Esophagus muscularis mucosa (tissue), 4 donors: ENCODE measurements around the gene RXRA. TPM values are rescaled to one million over a fixed set of nuclear protein-coding genes. Genes with fewer than 3 reads are reported as not detected.

Source experiments
- DNase-seq: peaks from one replicate; pipeline ENCODE4 v3.0.0-alpha.2; 2017; ENCODE audit errors: extremely low spot score
- H3K27ac ChIP-seq, 4 donors: fragments of 200-600 bp; sonication (generic); replicated peaks in 1 of 4; 1 replicate in 3 of 4; 2 replicates in 1 of 4; pipeline ENCODE4 v1.5.1; 2016 to 2019; ENCODE audit warnings: mild to moderate bottlenecking in 1 of 4
- H3K27me3 ChIP-seq, 4 donors: fragments of 200-600 bp; sonication (generic); one replicate each; pipeline versions ENCODE4 v1.5.1 to v1.6.0; 2016 to 2019
- H3K36me3 ChIP-seq, 4 donors: fragments of 200-600 bp; sonication (generic); one replicate each; pipeline ENCODE4 v1.5.1; 2016 to 2019
- H3K4me1 ChIP-seq, 4 donors: fragments of 200-600 bp; sonication (generic); one replicate each; pipeline ENCODE4 v1.5.1; 2016 to 2019
- H3K4me3 ChIP-seq, 4 donors: fragments of 200-600 bp; sonication (generic); 1 replicate in 2 of 4; 2 replicates in 2 of 4; pipeline ENCODE4 v1.5.1; 2016 to 2019; ENCODE audit warnings: mild to moderate bottlenecking in 4 of 4, moderate library complexity in 1 of 4
- H3K9me3 ChIP-seq, 4 donors: fragments of 200-600 bp; sonication (generic); 1 replicate in 3 of 4; 2 replicates in 1 of 4; pipeline ENCODE4 v1.5.1; 2016 to 2019
- CTCF ChIP-seq, 3 experiments: fragments of 200-600 bp in 2 of 3; fragments of 450-650 bp in 1 of 3; sonication (generic) in 2 of 3; IDR thresholded peaks; one replicate each; pipeline ENCODE4 v1.5.1; 2017 to 2019; ENCODE audit warnings: antibody characterized with exemption in 3 of 3, mild to moderate bottlenecking in 2 of 3, moderate library complexity in 1 of 3
- EP300 ChIP-seq: sonication (generic); formaldehyde crosslinking; IDR thresholded peaks from one replicate; pipeline ENCODE4 v1.6.1; 2017; ENCODE audit warnings: antibody characterized with exemption
- POLR2A ChIP-seq: fragments of 450-650 bp; IDR thresholded peaks from one replicate; pipeline ENCODE4 v1.6.1; 2017; ENCODE audit warnings: antibody characterized with exemption, moderate library complexity, mild to moderate bottlenecking, low read depth
- POLR2AphosphoS5 ChIP-seq, 2 donors: sonication (generic); formaldehyde crosslinking; IDR thresholded peaks; one replicate each; pipeline ENCODE4 v1.6.1; 2017; ENCODE audit warnings: antibody characterized with exemption in 2 of 2
- WGBS: methylation state at CpG from one replicate; pipeline ENCODE4 v1.1.5; 2018; 5-methylcytosine and 5-hydroxymethylcytosine counted together
- intact Hi-C: fragments of 100-400 bp; cut with DNase I; formaldehyde crosslinking; loops from one replicate; pipeline ENCODE4 v1.15.1; 2023
- total RNA-seq, 4 donors: library from RNA; depleted of rRNA; stranded (reverse); fragments of >200 nt; gene quantifications; one replicate each; pipeline versions ENCODE4 v1.1.0 to v1.2.1, GENCODE V29; 2016

The RXRA gene
- total RNA-seq, 4 donors from 2014 or later: 46.4 to 81.0 (median 63.7) TPM

- WGBS: 66% methylated on average over 6 of the region's 17 CpGs
- no peak for DNase-seq
Observed at GRCh38 chr9:134344068-134344799, 18.0 kb downstream of the RXRA start.

GRCh38 chr9:134344800-134345310 lies 18.6 kb downstream of the RXRA start:
- TF ChIP-seq POLR2AphosphoS5 (IDR thresholded peaks at IDR 0.05) (no peak), POLR2A (no peak), EP300 (no peak)
- H3K27me3 ChIP-seq: no peaks in the 10 kb centered on the region
- no peak for DNase-seq
- H3K9me3 ChIP-seq: no peaks in the 10 kb centered on the region
- no peaks in the 10 kb centered on the region for H3K36me3 ChIP-seq
- H3K27ac ChIP-seq: peak overlapping the region; percentile 37 to 57 (median 48)
- WGBS: 67% methylated on average over 13 of the region's 14 CpGs
- H3K4me3 ChIP-seq: no peak overlapping the region
- H3K4me1 ChIP-seq: peaks cover 98 to 100% (median 100%) of the 10 kb centered on the region in 4 donors
- intact Hi-C loops: no loop called here

More at GRCh38 chr9:134344068-134344799, 18.0 kb downstream of the RXRA start:
- H3K27ac ChIP-seq: peak overlapping the region; percentile 37 to 57 (median 48)
- H3K4me1 ChIP-seq: peaks cover 98 to 100% (median 100%) of the 10 kb centered on the region in 4 donors
- H3K4me3 ChIP-seq: no peak overlapping the region
- no peak for TF ChIP-seq EP300
- TF ChIP-seq CTCF (IDR thresholded peaks at IDR 0.05): no peak
- TF ChIP-seq POLR2AphosphoS5 (IDR thresholded peaks at IDR 0.05): no peak
- H3K9me3 ChIP-seq: no peaks in the 10 kb centered on the region
- intact Hi-C loops: no loop called here
- H3K36me3 ChIP-seq: no peaks in the 10 kb centered on the region
- no peaks in the 10 kb centered on the region for H3K27me3 ChIP-seq

- WGBS: 92% methylated on average over 9 of the region's 12 CpGs
- Histone ChIP-seq H3K27ac (no peak overlapping the region), H3K9me3 (no peaks in the 10 kb centered on the region), H3K36me3 (no peaks in the 10 kb centered on the region), H3K4me3 (no peak overlapping the region), H3K27me3 (no peaks in the 10 kb centered on the region), H3K4me1 (peaks cover 98 to 100% (median 100%) of the 10 kb centered on the region in 4 donors)
- DNase-seq: no peak
- intact Hi-C loops: no loop called here
- no peak for TF ChIP-seq POLR2A
- TF ChIP-seq EP300: no peak
- no peak for TF ChIP-seq CTCF (IDR thresholded peaks at IDR 0.05)
- no peak for TF ChIP-seq POLR2AphosphoS5 (IDR thresholded peaks at IDR 0.05)
Observed at GRCh38 chr9:134345737-134346136, 19.5 kb downstream of the RXRA start.

GRCh38 chr9:134346151-134346550 lies 19.9 kb downstream of the RXRA start:
- H3K36me3 ChIP-seq: no peaks in the 10 kb centered on the region
- TF ChIP-seq EP300: no peak
- intact Hi-C loops: no loop called here
- no peak overlapping the region for H3K27ac ChIP-seq
- H3K9me3 ChIP-seq: no peaks in the 10 kb centered on the region
- DNase-seq: no peak
- H3K4me3 ChIP-seq: no peak overlapping the region
- 55% methylated on average over 11 of the region's 14 CpGs for WGBS
- peaks cover 98 to 100% (median 100%) of the 10 kb centered on the region in 4 donors for H3K4me1 ChIP-seq
- no peaks in the 10 kb centered on the region for H3K27me3 ChIP-seq

- H3K27ac ChIP-seq: no peak overlapping the region
- H3K4me1 ChIP-seq: peaks cover 98 to 100% (median 100%) of the 10 kb centered on the region in 4 donors
- no peak for DNase-seq
- no peaks in the 10 kb centered on the region for H3K9me3 ChIP-seq
- TF ChIP-seq POLR2AphosphoS5 (IDR thresholded peaks at IDR 0.05) (no peak), CTCF (IDR thresholded peaks at IDR 0.05) (no peak), EP300 (no peak), POLR2A (no peak)
- no peaks in the 10 kb centered on the region for H3K36me3 ChIP-seq
- no peak overlapping the region for H3K4me3 ChIP-seq
- intact Hi-C loops: no loop called here
- H3K27me3 ChIP-seq: no peaks in the 10 kb centered on the region
- WGBS: 86% methylated on average over 18 of the region's 21 CpGs
Observed at GRCh38 chr9:134346840-134347583, 20.8 kb downstream of the RXRA start.
